NCI-H524 treated with DMSO at 0.1 percent for 48 hours (cell line): ENCODE data around the gene CCL16.
"Not testable (repeated sequence)": the region's sequence is repeated elsewhere in the genome, so short reads cannot be mapped to it uniquely, and the experiment has no call there.

Experiments used
- DNase-seq: peaks from one replicate; lab custom pipeline; 2025; lab: John Stamatoyannopoulos, UW

The CCL16 gene, protein sequence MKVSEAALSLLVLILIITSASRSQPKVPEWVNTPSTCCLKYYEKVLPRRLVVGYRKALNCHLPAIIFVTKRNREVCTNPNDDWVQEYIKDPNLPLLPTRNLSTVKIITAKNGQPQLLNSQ

DNA sequence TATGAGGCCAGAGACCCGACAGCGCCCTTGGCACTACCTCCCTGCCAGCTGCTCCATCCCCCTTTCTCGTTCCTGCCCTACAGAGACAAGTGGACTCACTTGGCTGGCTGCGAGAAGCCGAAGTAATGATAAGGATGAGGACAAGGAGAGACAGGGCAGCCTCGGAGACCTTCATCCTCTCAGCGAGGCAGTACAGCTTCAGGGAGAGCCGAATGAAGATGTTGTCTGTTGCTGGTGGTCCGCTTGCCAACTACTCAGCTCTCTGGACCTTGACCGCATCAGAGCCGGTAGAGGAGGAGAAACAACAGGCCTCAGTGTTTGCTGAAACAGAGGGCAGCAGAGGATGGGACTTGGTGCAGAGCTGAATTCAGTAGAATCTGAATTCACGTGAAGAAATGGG, at the start of gene CCL16:
CCL16 (minus strand) TSS at position 252 of the 400 bp plus-strand sequence; CDS start at position 175, 77 bp downstream.
- no peak for DNase-seq

DNA sequence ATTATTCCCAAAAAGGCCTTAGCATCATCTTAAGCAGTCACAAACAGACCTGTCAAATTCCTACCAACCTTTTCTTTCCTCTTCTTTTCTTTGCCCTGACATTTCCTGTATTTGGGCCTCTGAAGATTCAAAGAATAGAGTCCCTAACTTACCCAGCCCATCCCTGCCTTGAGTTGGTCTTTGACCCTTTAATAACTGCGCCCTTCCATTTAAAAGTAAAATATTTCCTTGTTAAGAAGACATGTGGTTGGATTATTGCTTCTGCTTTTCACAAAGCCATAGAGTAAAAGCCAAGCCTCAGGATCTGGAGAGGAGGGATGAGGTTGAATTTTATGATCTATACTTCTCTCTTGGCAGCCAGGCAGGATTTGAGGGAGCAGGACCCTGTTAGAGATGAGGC, 49.7 kb upstream of the CCL16 start:
- DNase-seq = no peak

DNA sequence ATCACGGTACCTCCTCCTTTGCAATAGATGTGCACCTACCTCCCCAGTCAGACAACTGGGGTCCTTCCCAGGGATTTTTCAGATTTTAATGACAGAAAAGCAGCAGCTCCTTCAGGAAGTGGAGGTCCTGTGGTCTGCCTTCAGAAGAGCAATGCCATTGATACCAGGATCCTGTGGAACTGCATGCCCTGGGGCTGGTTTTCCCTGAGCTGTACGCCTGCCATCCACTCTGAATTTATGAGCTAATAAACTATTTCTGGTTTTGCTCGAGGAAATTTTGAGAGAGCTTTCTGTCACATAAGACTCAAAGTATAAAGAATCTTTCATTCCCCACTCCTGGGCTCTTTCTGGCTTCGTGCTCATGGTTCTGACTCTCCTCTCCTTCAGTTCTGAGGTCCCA, 46.5 kb upstream of the CCL16 start:
- DNase-seq = no peak

DNA sequence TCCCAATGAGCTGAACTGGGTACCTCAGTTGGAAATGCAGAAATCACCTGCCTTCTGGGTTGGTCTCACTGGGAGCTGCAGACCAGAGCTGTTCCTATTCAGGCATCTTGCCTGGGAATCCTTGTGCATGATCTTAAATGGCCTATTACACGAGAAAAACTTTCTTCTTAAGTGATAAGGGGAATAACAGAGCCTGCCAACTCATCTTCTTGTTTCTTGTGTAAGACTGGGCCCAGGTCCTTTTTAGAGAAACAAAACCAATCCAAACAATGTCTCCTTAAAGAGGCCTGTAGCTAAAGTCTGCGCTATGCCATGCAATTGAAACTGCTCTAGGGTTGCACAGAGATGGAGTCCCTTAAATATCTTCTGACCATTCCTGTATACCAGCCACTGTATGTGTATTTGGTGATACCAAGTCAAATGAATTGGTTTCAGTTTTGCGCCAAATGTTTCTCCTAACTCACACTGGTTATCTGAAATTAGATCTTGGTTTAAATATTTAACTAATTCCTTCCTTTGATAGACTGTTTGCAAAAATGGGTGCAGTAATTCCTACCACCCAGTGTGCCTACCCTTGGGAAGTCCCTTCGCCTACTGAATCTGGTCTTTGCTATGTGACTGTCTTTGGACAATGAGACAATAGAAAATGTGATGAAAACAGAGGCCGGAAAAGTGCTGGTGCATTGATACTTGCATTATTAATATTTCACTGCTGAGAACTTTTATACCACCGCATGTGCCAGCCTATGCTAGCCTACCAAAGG, 43.0 kb upstream of the CCL16 start:
- no peak for DNase-seq

DNA sequence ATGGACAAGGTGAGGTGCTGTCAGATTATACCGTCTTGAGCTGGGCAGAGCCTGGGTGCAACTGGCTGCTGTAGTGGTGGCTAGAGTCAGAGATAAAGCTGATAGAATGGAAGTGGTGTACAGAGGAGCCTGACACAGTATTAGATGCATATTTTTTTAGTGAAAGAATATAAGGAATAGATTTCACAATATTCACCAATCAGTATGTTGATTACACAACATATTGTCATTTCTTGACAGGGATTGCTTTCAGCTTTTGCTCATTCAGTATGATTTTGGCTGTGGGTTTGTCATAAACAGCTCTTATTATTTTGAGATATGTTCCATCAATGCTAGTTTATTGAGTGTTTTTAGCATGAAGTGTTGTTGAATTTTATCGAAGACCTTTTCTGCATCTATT, 38.1 kb upstream of the CCL16 start:
- no peak for DNase-seq

DNA sequence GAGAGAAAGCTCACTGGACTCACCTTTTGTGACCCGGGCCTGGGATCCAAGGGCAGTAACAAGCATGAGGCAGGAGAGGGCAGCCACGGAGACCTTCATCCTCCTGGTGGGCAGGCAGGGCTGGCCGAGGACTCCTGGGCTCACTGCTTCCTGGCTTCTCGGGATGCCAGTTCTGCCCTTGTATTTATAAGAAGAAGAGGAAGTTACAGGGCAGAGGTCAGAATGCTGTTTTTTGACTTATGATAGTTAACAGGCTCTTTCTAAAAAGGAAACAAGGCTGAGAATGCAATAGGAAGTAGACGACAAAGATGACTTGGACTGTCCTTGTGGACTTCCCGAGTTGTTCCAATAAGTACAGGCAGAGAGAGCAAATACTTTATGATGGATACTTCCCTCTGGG, 36.5 kb upstream of the CCL16 start, which contains the start of gene CCL23:
CCL23 (minus strand) TSS at position 174 of the 400 bp plus-strand sequence; CDS start at position 99, 75 bp downstream.
- DNase-seq = no peak

DNA sequence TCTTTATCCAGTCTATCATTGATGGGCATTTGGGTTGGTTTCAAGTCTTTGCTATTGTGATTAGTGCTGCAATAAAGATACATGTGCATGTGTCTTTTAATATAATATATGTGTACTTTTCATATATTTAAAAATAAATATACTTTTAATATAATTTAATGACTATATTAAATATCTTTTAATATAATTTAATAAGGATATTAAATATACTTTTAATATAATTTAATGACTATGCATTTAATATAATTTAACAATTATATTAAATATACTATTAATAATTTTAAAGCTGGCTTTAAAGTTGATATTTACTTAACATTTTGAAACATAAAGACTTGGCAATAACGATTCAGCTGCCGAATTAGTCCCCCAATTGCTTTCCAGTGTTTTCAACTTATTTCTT, 35.3 kb upstream of the CCL16 start:
- no peak for DNase-seq

DNA sequence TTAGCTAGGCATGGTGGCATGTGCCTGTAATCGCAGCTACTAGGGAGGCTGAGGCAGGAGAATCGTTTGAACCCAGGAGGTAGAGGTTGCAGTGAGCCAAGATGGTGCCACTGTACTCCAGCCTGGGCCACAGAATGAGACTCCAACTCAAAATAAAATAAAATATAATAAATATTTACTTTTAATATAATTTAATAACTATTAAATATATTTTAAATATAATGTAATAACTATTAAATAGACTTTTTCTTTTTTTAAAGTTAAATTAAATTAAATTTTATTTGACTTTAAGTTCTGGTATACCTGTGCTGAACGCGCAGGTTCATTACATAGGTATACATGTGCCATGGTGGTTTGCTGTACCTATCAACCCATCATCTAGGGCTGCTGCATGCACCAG, 34.6 kb upstream of the CCL16 start:
- not testable (repeated sequence) for DNase-seq

DNA sequence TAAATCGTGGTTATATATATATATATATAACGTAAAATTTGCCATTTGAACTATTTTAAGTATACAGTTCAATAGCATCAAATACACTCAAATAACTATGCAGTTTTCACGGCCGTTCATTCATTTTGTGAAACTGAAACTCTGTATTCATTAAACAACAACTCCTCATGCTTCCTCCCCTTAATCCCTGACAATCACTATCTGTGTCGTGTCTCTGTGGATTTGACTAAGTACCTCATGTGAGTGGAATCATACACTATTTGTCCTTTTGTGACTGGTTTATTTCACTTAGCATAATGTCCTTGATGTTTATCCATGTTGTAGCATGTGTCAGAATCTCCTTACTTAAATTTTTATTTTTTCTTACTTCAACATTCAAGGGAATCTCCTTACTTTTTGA, 33.6 kb upstream of the CCL16 start:
- DNase-seq = no peak

DNA sequence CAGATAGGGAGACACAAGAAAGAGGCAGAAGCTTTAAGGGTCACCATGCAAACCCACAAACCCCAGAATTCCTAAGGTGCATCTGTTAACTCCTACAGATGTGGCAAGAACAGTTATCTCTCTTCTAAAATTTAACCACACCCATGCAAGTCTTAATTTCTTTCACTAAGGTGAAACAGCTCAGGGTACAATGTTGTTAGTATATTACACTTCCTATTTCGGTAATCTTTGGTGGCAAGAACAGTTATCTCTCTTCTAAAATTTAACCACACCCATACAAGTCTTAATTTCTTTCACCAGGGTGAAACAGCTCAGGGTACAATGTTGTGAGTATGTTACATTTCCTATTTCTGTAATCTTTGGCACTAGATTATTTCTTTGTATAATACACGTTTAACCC, 29.9 kb upstream of the CCL16 start:
- DNase-seq = no peak

DNA sequence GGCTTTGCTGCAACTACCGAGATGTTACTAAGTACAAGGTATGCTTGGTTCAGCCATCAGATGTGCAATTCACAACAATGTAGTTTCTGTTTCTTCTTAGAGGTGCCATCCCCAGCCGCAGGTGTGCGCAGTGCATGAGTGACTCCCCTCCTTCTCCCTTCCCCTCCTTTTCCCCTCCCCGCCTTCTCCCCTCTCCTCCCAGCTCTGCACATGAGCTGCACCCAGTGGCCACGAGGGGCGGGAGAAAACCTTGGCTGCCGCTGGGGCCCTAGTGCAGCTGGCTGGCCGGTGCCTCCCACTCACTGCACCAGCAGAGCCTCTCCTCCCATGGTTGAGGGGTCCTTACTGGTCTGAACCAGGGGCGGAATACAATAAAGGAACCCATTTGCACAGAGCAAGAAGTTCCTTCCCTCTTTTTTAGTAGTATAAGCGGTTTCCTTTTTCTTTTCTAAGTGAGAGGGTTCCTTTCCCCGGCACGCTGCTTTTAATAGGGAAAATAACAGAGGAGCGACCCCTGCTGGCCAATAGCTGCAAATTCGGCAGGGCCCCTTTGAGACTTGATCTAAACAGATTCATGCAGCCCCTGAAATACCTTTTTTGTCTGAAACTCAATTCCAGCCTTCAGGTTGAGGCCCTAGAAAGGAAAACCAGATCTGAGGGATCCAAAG, 27.8 kb upstream of the CCL16 start:
- DNase-seq = no peak

DNA sequence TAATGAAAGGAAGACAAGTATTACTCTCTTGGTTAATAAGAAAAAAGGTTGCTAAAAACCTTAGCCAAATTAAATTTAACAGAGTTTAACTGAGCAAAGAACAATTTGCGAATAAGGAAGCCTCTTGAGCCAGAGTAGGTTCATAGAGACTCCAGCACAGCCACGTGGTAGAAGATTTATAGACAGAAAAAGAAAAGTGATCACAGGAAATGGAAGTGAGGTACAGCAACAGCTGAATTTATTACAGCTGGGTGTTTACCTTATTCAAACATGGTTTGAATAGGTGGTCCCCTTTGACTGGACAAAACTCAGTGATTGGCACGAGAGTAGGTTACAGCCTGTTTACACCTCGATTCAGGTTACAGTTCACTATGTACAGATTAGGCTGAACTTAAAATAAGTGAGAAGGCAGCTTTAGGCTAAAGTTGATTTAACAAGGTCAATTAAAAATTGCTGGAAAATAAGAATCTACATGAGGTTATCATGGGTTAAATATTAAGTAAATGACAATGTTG, 23.4 kb upstream of the CCL16 start:
- no peak for DNase-seq

DNA sequence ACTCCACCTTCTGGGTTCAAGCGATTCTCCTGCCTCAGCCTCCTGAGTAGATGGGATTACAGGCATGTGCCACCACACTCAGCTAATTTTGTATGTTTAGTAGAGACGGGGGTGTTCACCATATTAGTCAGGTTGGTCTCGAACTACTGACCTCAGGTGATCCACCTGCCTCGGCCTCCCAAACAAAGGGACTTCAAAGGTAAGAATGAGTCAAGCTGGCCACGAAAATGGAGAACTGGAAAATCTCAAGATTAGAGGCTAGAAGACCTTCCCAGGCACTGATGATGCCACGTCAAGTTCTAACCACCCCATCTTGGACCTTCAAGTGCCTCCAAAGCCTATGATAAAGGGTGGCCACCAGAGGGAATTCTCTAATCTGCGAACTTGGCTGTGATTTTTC, 21.3 kb upstream of the CCL16 start:
- no peak for DNase-seq

DNA sequence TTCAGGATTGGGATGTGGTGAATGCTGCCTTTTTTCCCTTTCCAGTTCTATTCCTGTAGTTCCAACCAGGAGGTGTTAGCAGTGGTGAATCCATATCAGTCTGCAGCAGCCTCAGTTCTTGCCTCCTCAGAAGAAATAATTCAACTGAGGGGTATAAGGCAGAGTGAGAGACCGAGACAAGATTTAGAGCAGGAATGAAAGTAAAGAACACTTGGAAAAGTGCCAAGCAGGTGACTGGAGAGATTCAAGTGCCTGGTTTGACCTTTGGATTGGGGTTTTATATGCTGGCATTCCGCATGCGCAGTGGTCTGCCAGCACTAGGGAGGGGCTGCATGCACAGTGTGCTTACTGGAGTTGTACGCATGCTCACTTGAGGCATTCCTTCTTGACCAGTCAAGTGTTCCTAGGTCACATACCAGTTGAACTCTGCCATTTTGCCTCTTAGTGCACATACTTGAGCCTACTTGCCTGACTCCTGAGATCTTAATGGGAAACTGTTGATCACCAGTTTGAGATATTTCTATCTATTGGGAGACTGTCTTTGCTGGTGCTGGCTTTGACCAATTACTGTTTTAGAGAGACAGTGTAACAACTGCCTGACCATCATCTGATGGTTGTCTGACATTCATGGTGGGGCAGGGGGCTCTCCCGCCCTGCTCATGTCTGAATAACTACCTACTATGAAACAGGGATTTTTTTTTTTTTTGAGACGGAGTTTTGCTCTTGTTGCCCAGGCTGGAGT, 20.7 kb upstream of the CCL16 start:
- no peak for DNase-seq

DNA sequence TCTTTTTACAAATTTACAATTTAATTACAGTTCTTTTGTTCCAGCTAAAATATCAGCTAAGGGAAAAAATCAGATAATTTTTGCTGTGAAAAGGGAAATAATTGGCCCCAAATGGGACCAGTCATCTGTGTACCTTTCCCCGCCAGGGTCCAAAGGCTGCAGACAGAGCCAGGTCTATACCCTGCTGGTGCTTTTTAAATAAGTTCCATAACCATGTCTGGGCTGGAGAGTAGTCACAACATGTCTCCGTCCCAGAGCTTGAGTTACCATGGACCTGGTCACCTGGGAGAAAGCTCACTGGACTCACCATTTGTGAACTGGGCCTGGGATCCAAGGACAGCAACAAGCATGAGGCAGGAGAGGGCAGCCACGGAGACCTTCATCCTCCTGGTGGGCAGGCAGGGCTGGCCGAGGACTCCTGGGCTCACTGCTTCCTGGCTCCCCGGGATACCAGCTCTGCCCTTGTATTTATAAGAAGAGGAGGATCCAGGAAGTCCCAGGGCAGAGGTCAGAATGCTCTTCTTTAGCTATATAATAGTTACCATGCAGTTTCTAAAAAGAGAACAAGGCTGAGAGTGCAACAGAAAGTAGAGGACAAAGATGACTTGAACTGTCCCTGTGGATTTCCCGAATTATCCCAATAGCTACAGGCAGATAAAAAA, 19.9 kb upstream of the CCL16 start, which contains the start of gene CCL15:
CCL15 (minus strand) TSS at position 444 of the 662 bp plus-strand sequence; CDS start at position 383, 61 bp downstream.
- DNase-seq = no peak

DNA sequence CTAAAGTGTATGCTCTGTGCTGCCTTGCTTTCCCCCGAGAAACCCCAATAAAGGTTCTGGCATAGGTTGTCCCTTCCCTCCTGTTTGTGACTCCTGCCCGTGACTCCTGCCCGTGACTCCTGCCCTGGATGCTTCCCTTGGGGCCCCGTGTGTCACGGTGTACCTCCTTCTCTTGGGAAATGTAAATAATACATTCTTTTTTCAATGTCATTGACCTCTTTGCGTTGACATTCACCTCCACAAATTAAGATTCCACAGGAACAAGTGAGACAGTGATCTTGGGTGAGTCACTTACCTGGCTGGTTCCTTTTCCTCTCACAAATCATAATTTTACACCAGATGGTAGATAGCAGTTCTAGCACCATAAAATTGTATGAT, 19.4 kb upstream of the CCL16 start:
- no peak for DNase-seq

DNA sequence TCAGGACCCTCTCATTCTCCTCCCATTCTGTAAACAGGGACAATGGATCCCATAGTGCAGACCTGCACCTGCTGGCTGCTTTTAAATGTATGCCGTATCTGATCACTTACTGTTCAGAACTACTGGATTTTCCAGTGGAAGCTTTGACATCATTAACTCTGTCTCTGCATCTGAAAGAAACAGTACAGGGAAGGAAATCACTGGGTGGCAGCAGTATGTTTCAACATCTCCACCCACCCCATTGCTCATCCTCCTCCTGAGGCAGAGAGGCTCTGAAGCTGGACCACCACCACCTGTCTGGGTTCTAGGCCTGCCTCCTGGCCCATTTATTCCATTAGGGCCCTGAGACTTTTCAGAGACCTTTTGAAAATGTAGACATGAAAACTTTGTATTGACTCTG, 17.5 kb upstream of the CCL16 start:
- DNase-seq = no peak

DNA sequence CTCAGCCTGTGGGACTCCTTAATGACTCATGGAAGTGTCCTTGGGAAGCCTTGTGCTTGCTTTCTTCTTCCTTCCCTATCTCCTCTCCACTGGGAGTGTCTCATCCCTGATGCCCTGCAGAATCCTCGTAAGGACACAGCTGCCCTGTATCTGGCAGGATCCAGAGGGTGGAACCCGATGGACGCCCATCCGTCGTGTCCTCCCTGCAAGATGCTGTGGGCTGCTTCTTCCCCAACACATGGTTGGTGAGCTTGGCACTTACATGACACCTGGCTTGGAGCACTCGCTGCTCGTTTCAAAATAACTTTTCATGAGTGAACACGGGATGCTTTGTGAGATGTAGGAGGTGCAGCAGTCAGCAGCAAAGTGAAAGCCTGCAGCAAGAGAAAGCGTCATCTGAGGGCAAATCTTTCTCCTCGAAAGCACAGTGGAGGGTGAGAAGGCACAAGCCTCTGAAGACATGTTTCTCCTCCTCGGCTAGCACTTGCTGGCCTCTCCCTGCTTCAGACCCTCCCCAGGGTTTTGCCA, 16.8 kb upstream of the CCL16 start:
- DNase-seq = no peak

DNA sequence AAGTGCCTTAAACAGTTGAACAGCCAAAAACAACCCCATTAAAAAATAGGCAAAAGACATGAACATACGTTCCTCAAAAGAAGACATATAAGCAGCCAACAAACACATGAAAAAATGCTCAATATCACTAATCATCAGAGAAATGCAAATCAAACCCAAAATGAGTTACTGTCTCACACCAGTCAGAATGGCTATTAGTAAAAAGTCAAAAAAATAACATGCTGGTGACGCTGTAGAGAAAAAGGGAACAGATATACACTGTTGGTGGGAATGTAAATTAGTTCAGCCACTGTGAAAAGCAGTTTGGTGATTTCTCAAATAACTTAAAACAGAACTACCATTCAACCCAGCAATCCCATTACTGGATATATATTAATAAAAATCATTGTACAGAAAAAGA, 14.0 kb upstream of the CCL16 start:
- DNase-seq = not testable (repeated sequence)

DNA sequence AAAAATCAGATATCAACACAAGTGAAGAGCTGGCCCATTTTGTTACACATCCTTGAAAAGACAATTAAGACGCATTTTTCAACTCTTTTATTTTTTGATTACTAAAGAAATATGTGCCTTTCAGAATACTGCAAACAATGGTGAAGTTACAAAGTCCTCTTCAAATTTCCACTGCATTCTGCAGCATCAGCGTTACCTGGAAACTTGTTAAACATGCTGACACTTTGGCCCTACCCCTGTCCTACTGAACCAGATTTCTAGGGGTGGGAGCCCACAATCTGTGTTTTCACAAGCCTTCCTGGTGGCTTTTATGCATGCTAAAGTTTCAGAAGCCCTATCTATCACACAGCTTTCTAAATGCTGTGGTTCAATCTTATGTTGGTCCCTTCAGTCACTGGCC, 9.8 kb upstream of the CCL16 start:
- DNase-seq = no peak

DNA sequence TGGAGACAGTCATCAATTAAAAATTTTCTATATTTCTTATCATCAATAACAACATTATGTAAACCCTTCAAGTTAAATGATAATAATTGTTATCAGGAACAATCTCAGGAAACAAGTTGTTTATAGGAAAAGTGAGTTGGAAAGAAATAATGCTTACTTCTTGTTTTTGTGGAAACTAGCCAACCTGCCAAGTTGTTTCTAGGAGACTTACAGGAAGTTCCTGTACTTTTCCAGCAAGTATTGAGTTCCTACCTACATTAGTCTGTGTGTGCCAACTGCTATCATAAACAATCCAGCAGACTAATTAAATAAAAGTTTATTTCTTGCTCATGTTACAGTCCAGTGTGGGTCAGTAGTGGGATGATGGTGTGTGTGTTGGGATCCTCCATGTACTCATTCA, 6.9 kb upstream of the CCL16 start:
- no peak for DNase-seq

DNA sequence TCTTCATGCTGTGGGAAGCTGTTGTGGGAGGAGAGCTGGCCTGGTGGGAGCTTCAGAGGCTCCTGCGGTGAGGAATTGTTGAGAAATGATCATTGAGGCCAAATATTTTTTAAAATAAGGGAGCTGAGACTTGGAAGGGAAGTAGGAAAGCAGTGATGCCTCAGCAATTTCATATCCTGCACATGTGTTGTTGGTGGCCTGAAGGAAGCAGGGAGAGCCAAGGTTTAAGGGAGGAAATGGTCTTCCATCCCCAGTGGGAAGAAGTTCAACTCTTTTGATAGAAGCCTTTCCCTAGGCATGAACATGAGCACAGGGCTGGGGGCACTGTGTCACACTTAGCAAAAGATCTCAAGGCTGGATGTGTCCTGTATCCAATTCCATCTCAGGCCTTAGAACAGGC, 5.3 kb upstream of the CCL16 start, which contains the start of gene CCL14:
CCL14 (minus strand) TSS at position 87 of the 400 bp plus-strand sequence; CDS start at position 7, 80 bp downstream.
- DNase-seq = no peak
